DMS153 (cell line): ENCODE results near the gene GPA33.

Experiments used
- DNase-seq: peaks from one replicate; lab custom pipeline; 2025; lab: John Stamatoyannopoulos, UW

The GPA33 gene

GRCh38 chr1:167086033-167086432 is 4.1 kb downstream of the GPA33 start:
- no peak for DNase-seq

- no peak for DNase-seq
Observed at GRCh38 chr1:167084757-167085156, 5.4 kb downstream of the GPA33 start.

GRCh38 chr1:167083871-167084270 is 6.3 kb downstream of the GPA33 start:
- DNase-seq, result no peak

GRCh38 chr1:167083066-167083665 is 7.0 kb downstream of the GPA33 start:
- peak; percentile 69 for DNase-seq

- peak; percentile 30 for DNase-seq
Observed at GRCh38 chr1:167082511-167083027, 7.6 kb downstream of the GPA33 start.

GRCh38 chr1:167081594-167082156 is 8.5 kb downstream of the GPA33 start:
- peak; percentile 29 for DNase-seq

- DNase-seq, result no peak
Observed at GRCh38 chr1:167077868-167078210, 12.3 kb downstream of the GPA33 start.

- no peak for DNase-seq
Observed at GRCh38 chr1:167077128-167077867, 12.9 kb downstream of the GPA33 start.

GRCh38 chr1:167076136-167076710 is 14.0 kb downstream of the GPA33 start:
- DNase-seq, result no peak

GRCh38 chr1:167071286-167071685 is 18.9 kb downstream of the GPA33 start:
- no peak for DNase-seq

- DNase-seq, result no peak
Observed at GRCh38 chr1:167068761-167069160, 21.4 kb downstream of the GPA33 start.

GRCh38 chr1:167067904-167068303 is 22.3 kb downstream of the GPA33 start:
- DNase-seq, result no peak

- DNase-seq, result peak; percentile 67
Observed at GRCh38 chr1:167066333-167067122, 23.6 kb downstream of the GPA33 start.

- DNase-seq, result peak; percentile 86
Observed at GRCh38 chr1:167065471-167065870, 24.7 kb downstream of the GPA33 start.

GRCh38 chr1:167064621-167065020 is 25.6 kb downstream of the GPA33 start:
- DNase-seq, result no peak

GRCh38 chr1:167061073-167061464 is 29.1 kb downstream of the GPA33 start:
- DNase-seq, result no peak

GRCh38 chr1:167060141-167061072 is 29.8 kb downstream of the GPA33 start:
- DNase-seq, result no peak

- no peak for DNase-seq
Observed at GRCh38 chr1:167059809-167060107, 30.4 kb downstream of the GPA33 start.

GRCh38 chr1:167059045-167059808 is 30.9 kb downstream of the GPA33 start:
- DNase-seq, result peak; percentile 34

- peak; percentile 85 for DNase-seq
Observed at GRCh38 chr1:167057241-167057688, 32.9 kb downstream of the GPA33 start.
